Neural crest cell (in vitro differentiated cells): ENCODE results near the gene HMHB1. TPM values are rescaled to one million over a fixed set of nuclear protein-coding genes. Genes with fewer than 3 reads are reported as not detected.

Source experiments
- DNase-seq: peaks from one replicate; pipeline ENCODE4 v3.0.0; 2021; ENCODE audit warnings: low read depth, mixed read lengths, low spot score
- H3K27ac Mint-ChIP-seq: one replicate; pipeline ENCODE4 v1.8.0; 2021; ENCODE audit warnings: mild to moderate bottlenecking, mixed read lengths; ENCODE audit not compliant: unreplicated experiment
- H3K27me3 Mint-ChIP-seq: 2 replicates; pipeline ENCODE4 v1.8.0; 2021; ENCODE audit warnings: low read depth, mild to moderate bottlenecking, mixed read lengths
- H3K36me3 Mint-ChIP-seq: 2 replicates; pipeline ENCODE4 v1.8.0; 2021; ENCODE audit warnings: low read depth, mild to moderate bottlenecking, mixed read lengths
- H3K4me1 Mint-ChIP-seq: 2 replicates; pipeline ENCODE4 v1.8.0; 2021; ENCODE audit warnings: mixed read lengths
- H3K4me3 Mint-ChIP-seq: one replicate; pipeline ENCODE4 v1.8.0; 2021; ENCODE audit warnings: mild to moderate bottlenecking, mixed read lengths
- H3K9me3 Mint-ChIP-seq: 2 replicates; pipeline ENCODE4 v1.8.0; 2021; ENCODE audit warnings: mixed read lengths
- CTCF ChIP-seq: fragments of 200-600 bp; sonication (generic); conservative IDR thresholded peaks from 2 replicates; pipeline ENCODE4 v1.5.0; 2021; ENCODE audit warnings: antibody characterized with exemption, mild to moderate bottlenecking
- total RNA-seq: library from RNA; stranded (reverse); gene quantifications from 2 replicates; pipeline ENCODE4 v1.2.1, GENCODE V29; 2021

Gene HMHB1
- total RNA-seq, 1 donor from 2014 or later, result not detected

GRCh38 chr5:143824851-143825720, 13.1 kb downstream of the HMHB1 start:
- no peaks in the 10 kb centered on the region for H3K27me3 Mint-ChIP-seq
- H3K4me3 Mint-ChIP-seq, result no peak overlapping the region
- H3K4me1 Mint-ChIP-seq, result no peaks in the 10 kb centered on the region

GRCh38 chr5:143826951-143827444, 15.0 kb downstream of the HMHB1 start:
- TF ChIP-seq CTCF, result no peak
- H3K4me3 Mint-ChIP-seq, result no peak overlapping the region
- H3K27ac Mint-ChIP-seq, result no peak overlapping the region
- H3K9me3 Mint-ChIP-seq, result no peaks in the 10 kb centered on the region
- H3K36me3 Mint-ChIP-seq, result no peaks in the 10 kb centered on the region
- no peaks in the 10 kb centered on the region for H3K4me1 Mint-ChIP-seq
- DNase-seq, result no peak
- no peaks in the 10 kb centered on the region for H3K27me3 Mint-ChIP-seq

More at GRCh38 chr5:143824851-143825720, 13.1 kb downstream of the HMHB1 start:
- no peaks in the 10 kb centered on the region for H3K36me3 Mint-ChIP-seq
- peak; percentile 96 for TF ChIP-seq CTCF
- no peak overlapping the region for H3K27ac Mint-ChIP-seq
- DNase-seq, result peak; percentile 81
- H3K9me3 Mint-ChIP-seq, result no peaks in the 10 kb centered on the region

GRCh38 chr5:143828710-143829109, 16.7 kb downstream of the HMHB1 start:
- Mint-ChIP-seq H3K4me3 (no peak overlapping the region), H3K9me3 (no peaks in the 10 kb centered on the region), H3K36me3 (no peaks in the 10 kb centered on the region), H3K27ac (no peak overlapping the region), H3K27me3 (no peaks in the 10 kb centered on the region), H3K4me1 (no peaks in the 10 kb centered on the region)
- TF ChIP-seq CTCF, result no peak
- no peak for DNase-seq

GRCh38 chr5:143833177-143833576, 21.2 kb downstream of the HMHB1 start:
- Mint-ChIP-seq H3K27ac (no peak overlapping the region), H3K36me3 (no peaks in the 10 kb centered on the region)

GRCh38 chr5:143835251-143835650, 23.3 kb downstream of the HMHB1 start:
- H3K4me1 Mint-ChIP-seq, result peaks cover 11% of the 10 kb centered on the region
- no peak overlapping the region for H3K27ac Mint-ChIP-seq
- peaks cover 3% of the 10 kb centered on the region for H3K9me3 Mint-ChIP-seq
- no peak for DNase-seq
- no peak overlapping the region for H3K4me3 Mint-ChIP-seq
- TF ChIP-seq CTCF, result no peak
- no peaks in the 10 kb centered on the region for H3K27me3 Mint-ChIP-seq
- H3K36me3 Mint-ChIP-seq, result no peaks in the 10 kb centered on the region

More at GRCh38 chr5:143833177-143833576, 21.2 kb downstream of the HMHB1 start:
- TF ChIP-seq CTCF, result no peak
- Mint-ChIP-seq H3K9me3 (no peaks in the 10 kb centered on the region), H3K27me3 (no peaks in the 10 kb centered on the region), H3K4me1 (peaks cover 6% of the 10 kb centered on the region), H3K4me3 (no peak overlapping the region)
- DNase-seq, result no peak
